OCI-LY1 (cell line): ENCODE measurements around the gene PHOSPHO2.

ENCODE experiments used
- EZH2 ChIP-seq: fragments of 200-600 bp; sonication (generic), shearing (Covaris generic); IDR thresholded peaks from 2 replicates; pipeline ENCODE4 v1.8.0; 2017; ENCODE audit warnings: borderline replicate concordance, mixed run types, mild to moderate bottlenecking, antibody characterized with exemption, low read length, moderate library complexity, mixed read lengths
- TF ChIP-seq, protein P1 (sequence below): fragments of 200-600 bp; sonication (generic), shearing (Covaris generic); IDR thresholded peaks from 2 replicates; pipeline ENCODE4 v1.5.1; 2017; ENCODE audit warnings: mild to moderate bottlenecking, antibody characterized with exemption, low read length, moderate library complexity, mixed read lengths

DNA sequence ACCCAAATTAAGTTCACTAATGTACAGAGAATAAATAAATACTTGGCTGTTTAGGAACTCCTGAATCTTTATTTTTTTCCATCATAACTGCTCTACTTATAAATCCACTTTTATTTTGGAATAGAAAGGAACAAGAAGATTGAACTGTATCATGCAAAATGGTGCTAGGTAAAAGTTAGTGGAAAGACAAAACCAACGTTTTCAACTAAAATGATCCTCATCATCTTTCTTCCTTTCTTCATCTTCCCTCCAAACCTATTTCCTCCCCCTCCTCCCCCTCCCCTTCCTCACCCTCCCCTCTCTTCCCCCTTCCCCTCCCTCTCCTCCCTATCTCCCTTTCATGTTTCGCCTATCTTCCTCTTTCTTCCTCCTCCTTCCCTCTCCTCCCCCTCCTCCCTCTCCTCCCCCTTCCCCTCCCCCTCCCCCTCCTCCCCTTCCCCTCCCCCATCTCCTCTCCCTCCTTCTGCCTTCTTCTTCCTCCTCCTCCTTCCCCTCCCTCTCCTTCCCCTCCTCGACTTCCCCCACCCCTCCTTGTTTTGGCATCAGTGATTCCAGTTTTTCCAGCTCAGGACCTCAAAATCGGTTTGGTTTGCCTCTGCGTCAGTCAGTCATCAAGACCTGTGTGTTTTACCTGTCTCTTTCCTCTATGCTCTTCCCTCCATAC is 44.4 kb downstream of the PHOSPHO2 start:
- TF ChIP-seq, protein P1, sequence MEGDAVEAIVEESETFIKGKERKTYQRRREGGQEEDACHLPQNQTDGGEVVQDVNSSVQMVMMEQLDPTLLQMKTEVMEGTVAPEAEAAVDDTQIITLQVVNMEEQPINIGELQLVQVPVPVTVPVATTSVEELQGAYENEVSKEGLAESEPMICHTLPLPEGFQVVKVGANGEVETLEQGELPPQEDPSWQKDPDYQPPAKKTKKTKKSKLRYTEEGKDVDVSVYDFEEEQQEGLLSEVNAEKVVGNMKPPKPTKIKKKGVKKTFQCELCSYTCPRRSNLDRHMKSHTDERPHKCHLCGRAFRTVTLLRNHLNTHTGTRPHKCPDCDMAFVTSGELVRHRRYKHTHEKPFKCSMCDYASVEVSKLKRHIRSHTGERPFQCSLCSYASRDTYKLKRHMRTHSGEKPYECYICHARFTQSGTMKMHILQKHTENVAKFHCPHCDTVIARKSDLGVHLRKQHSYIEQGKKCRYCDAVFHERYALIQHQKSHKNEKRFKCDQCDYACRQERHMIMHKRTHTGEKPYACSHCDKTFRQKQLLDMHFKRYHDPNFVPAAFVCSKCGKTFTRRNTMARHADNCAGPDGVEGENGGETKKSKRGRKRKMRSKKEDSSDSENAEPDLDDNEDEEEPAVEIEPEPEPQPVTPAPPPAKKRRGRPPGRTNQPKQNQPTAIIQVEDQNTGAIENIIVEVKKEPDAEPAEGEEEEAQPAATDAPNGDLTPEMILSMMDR: no peak
- no peak for TF ChIP-seq EZH2
